Activated T-cell treated with anti-CD3 and anti-CD28 coated beads for 1 hour (primary cell): ENCODE data around the gene PRSS2.

ENCODE experiments used
- DNase-seq: peaks from one replicate; pipeline ENCODE4 v3.0.0-alpha.2; 2020; ENCODE audit warnings: low read depth

PRSS2 gene

DNA sequence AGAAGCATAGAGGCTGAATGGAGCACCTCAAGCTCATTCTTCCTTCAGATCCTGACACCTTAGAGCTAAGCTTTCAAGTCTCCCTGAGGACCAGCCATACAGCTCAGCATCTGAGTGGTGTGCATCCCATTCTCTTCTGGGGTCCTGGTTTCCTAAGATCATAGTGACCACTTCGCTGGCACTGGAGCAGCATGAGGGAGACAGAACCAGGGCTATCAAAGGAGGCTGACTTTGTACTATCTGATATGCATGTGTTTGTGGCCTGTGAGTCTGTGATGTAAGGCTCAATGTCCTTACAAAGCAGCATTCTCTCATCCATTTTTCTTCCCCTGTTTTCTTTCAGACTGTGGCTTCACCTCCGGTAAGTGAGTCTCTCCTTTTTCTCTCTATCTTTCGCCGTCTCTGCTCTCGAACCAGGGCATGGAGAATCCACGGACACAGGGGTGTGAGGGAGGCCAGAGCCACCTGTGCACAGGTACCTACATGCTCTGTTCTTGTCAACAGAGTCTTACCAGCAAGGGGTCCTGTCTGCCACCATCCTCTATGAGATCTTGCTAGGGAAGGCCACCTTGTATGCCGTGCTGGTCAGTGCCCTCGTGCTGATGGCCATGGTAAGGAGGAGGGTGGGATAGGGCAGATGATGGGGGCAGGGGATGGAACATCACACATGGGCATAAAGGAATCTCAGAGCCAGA lies 31.0 kb downstream of the PRSS2 start:
- no peak for DNase-seq

DNA sequence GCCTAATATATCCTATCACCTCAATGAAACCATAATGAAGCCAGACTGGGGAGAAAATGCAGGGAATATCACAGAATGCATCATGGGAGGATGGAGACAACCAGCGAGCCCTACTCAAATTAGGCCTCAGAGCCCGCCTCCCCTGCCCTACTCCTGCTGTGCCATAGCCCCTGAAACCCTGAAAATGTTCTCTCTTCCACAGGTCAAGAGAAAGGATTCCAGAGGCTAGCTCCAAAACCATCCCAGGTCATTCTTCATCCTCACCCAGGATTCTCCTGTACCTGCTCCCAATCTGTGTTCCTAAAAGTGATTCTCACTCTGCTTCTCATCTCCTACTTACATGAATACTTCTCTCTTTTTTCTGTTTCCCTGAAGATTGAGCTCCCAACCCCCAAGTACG lies 31.5 kb downstream of the PRSS2 start:
- DNase-seq = no peak

DNA sequence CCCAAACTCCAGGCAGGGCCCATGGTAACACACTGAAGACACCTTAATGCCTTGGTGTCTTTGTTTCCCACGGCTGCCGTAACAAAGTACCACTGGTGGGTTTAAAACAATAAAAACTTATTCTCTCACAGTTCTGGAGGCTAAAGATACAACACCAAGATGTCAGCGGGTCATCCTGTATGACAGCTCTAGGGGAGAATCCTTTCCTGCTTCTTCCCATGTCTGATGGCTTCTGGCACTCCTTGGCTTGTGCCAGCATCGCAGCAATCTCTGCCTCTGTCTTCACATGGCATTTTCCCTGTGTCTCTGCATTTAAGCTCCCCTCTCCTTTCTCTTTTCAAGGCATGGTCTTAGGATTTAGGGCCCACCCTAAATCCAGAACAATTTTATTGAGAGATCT lies 33.1 kb downstream of the PRSS2 start:
- DNase-seq = no peak

DNA sequence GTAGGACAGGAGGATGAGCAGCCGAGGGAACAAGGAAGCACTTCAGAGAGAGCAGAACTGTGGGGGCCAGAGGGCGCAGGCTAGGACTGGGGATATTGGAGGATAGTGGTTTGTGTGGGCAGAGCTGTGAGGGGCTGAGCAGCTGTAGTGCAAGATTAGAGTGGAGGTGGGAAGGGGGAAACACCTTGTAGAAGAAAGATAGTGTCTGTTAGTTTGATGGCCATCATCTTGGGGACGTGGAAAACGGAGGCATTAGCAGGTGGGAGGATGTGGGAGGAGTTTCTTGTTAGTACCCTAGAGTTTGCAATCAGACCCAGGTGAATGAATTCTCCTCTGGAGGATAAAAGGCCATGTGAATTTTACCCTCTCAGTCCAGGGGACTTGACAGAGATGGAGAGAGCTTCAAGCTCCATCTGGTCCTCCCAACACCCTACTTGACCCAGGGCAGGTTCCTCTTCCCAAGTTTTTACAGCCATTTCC lies 34.0 kb downstream of the PRSS2 start:
- no peak for DNase-seq

DNA sequence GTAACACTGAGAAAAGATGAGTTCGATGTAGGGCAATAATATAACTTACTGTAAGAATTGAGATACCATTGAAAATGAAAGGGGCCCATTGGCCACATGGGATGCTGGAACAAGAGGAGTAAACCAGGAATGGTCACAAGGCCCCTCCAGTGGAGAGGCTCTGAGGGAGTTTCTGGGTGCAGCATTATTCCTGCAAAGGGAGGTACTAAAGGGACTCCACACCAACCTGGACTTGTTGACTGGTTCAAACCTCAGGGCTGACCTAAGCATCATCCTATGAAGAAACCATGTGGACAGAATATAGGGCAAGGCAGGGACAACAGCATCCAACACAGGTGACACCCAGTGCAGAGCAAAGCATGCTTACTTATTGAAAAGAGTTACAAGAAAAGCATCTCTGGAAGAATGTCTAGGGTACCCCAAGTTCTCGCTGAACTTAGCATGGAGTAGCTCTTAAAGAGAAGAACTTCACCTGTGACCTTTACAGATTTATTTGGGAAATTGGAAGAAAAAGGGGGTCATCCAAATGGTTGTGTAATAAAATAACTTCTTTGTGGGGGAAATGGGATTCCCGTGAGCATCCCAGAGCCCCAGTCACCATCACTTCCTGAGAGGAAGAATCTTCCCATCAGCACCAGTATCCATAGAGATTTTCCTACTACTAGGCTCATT lies 34.7 kb downstream of the PRSS2 start:
- no peak for DNase-seq

DNA sequence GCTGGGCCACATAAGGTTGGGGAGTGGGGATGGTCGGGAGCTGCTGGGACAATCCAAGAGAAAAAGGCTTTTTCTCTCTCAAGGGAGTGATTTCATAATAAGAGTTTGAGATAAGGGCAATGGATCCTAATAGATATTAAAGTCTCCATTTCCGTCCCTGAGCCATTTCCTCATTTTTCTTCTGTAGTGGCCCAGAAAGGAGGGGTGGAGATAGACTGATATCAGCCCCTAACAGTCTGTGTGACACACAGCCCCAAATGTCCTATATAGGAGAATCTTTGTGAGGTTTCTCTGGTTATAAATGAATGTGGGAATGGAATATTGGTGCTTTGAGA lies 35.2 kb downstream of the PRSS2 start:
- DNase-seq = no peak

GRCh38 chr7:142806957-142807356 lies 36.2 kb downstream of the PRSS2 start:
- DNase-seq = no peak

DNA sequence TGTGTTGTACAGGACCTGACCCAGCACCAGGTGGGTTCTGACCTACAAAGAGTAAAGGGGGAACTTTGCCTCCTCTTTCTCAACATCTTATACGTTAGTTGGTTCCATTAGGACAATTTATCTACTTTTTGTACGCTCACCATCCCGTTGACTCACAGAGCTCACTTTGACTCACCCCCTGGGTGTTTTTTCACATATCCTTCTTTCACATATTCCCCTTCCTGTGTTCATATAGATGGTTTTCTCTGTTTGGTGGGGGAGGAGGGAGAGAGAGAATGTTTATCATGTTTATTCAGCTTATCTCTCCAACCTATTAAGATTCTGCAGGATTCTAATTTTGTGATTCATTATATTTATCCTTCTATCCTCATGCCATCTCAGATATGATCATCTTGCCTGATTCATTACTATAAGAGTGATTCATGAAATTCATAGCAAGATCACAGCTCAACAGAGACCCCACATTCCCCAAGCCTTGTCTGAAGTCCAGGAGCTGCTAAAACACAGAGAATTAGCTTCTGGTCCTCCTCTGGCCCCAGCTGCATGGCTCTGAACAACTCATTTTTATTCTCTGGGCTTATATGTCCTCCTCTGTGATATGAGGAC lies 37.2 kb downstream of the PRSS2 start:
- DNase-seq = no peak

DNA sequence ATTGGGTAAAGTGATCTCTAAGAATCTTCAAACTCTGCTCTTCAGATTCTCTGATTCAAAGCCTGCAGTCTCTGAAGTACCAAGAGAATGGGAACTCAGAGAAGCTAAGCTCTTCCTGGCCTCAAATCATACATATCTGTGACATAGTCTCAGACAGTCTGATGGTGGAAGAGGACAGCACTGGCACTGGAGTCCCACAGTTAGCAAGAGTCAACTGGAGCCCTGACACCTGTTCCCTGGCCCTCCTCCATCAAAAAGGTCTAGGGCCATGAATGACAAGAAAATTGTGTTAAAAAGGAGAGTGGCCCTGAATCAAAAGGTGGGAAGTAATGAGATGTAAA lies 37.7 kb downstream of the PRSS2 start:
- DNase-seq = no peak

GRCh38 chr7:142808802-142809583 lies 38.2 kb downstream of the PRSS2 start:
- DNase-seq = peak; percentile 89

- no peak for DNase-seq
Observed at GRCh38 chr7:142809671-142810070, 38.9 kb downstream of the PRSS2 start.

- DNase-seq = no peak
Observed at GRCh38 chr7:142811154-142811737, 40.5 kb downstream of the PRSS2 start.

DNA sequence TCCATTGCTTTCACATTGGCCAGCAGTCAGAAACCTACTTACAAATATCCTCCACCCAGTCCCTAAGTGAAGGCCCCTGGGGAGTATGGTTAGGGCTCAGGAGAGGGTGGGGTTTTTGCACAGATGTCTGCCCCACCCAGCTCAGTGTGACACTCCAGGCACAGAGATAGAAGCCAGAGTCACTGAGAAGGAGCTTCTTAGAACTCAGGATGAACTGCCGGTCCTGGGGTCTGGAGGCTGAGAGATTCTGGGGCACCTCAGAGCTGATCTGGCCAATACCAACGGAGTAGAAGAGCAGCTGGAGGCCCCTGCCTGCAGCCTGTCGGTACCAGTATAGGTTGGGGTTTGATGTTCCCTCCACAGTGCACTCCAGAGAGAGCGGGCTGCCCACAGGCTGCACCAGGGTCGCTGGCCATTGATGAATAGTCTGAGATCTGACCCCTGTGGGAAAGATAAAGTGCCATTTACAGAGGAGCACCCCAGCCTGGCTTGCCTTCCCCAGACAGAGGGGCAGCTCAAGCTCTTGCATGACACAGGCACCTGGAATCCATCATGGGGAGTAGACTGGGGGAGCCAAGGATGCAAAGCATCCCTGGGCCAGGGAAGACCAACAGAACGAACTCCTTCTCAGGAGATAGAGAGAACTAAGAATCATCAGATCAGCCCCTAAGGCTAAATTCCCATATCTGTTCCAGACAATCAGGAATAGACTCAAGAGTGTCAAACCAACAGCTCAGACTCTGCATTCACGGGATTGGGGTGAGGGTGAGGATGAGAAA lies 41.9 kb downstream of the PRSS2 start:
- no peak for DNase-seq

DNA sequence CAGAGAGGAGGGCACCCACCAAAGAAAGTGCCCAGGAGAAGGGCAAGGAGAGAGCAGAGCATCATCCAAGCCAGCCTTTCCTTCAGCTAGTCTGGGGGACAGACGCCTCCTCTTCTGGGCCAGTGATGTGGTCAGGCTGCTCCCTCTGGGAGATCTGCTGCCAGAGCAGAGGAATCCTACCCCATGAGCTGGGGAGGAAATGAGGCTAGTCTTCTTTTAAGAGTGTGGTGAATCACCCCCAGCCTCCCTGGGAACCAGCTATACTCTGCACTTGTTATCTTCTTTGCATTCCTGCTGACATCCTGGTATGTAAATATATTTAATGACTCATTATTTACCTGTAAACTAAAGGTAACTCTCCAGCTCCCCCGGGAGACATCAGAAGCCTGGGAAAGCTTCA lies 42.5 kb downstream of the PRSS2 start:
- no peak for DNase-seq

DNA sequence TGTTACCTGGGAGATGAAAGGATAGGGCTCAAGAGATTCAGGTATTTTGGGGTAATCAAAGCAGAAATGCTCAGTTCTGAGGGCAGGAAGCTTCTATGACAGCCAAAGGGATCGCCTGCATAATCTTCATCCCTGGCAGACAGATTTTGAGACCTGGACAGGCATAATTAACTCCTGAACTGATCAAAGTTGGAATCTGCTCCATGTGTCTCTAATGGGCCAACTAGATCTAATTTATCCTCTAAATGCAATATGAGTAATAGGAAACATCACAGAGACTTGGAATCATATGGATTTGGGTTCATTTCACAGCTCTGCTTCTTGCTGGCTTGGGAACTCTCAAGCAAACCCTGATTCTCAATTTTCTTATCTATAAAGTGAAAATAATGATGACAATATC lies 42.9 kb downstream of the PRSS2 start:
- no peak for DNase-seq

DNA sequence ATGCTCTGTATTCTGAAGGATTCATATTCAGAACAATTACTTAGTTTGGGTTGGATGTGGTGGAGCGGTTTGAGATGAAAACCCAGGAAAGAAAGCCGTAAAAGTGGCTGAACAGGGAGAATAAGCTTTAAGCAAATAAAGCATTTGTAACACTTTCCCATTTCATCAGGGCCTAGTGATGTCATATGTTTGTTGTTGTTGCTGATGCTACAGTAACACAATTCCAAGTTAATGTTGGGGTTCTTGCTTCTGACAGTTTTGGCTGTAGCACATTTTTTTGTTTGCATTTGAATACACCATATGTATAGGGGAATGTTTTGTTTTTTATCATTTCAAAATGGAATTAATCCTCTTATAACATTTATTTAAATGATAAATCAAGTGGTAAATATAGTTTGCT lies 43.7 kb downstream of the PRSS2 start:
- no peak for DNase-seq

DNA sequence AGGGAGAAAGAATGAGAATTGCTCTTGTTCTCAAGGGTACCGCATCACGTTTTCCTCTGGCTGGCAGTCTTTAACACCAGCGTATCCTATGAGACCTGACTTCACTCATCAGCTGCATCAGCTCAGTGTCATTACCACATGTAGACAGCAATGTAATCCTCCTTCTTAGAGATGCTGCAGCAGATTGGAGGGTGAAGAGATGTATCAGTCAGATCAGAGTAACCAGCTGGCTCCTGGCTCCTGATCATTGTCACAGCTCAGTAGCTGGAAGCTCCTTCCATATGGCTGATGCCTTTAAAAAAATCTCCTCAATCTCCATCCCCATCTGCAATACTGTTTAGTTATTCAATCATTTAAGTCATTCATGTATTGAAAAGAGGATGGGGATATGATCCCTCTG lies 44.4 kb downstream of the PRSS2 start:
- no peak for DNase-seq

DNA sequence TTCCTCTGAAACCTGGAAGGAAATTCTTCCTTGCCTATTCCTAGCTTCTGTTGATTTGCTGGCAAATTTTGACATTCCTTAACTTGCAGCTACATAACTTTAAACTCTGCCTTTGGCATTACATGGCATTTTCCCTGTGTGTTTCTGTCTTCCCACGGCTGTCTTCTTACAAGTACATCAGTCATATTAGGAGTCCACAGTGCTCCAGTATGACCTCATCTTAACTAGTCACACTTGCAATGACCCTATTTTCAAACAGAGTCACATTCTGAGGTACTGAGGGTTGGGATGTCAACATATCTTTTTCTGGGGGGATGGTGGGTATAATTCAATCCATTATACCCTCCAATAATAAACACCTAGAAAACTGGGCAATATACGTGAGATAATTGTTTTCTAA lies 46.7 kb downstream of the PRSS2 start:
- no peak for DNase-seq

GRCh38 chr7:142819530-142819929 lies 48.8 kb downstream of the PRSS2 start:
- no peak for DNase-seq

DNA sequence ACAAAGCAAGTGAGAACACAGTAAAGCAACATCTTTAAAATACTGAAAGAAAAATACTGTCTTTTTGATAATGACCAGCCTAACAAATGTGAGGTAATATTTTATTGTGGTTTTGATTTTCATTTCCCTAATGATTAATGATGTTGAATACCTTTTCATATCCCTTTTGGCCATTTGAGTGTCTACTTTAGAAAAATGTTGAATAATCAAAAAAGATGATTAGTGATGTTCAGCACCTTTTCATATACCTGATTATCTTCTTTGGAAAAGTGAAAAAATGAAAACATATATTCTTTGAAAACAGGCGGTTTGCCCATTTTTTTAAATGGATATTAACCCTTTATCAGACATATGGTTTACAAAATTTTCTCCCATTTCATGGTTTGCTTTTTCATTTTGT lies 51.9 kb downstream of the PRSS2 start:
- DNase-seq = no peak
